Dermis blood vessel endothelial cell (primary cell): ENCODE data around the gene PRDM15. TPM values are rescaled to one million over a fixed set of nuclear protein-coding genes. Genes with fewer than 3 reads are reported as not detected.

Source experiments
- DNase-seq: peaks from one replicate; pipeline ENCODE4 v3.0.0; 2010
- total RNA-seq: library from RNA; depleted of rRNA; stranded (reverse); fragments of >200 nt; gene quantifications from 2 replicates; pipeline ENCODE4 v1.2.3, GENCODE V29; 2014

The PRDM15 gene
- total RNA-seq, 1 donor from 2014 or later: 7.3 TPM

GRCh38 chr21:41883582-41883981, 4.4 kb upstream of the PRDM15 start:
- DNase-seq: no peak

DNA sequence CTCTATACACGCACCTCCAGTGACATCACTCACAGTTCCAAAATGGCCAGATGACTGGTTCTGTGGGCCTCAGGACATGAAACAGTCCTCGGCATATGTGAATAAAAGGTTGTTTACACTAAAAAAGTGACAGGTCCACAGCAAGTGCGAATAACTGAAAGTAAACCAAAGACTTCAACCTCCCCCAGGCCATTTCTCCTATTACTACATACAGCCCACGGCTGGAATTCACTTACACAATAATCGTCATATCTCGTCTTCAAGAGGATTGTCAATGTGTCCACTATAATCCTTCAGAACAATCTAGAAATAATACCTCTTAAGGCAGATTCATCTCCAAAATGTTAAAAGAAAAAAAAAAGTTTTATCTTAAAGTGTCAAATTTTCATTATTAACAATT, 1.9 kb upstream of the PRDM15 start:
- DNase-seq: no peak

- no peak for DNase-seq
Measured at GRCh38 chr21:41880153-41880552, 1.0 kb upstream of the PRDM15 start.

DNA sequence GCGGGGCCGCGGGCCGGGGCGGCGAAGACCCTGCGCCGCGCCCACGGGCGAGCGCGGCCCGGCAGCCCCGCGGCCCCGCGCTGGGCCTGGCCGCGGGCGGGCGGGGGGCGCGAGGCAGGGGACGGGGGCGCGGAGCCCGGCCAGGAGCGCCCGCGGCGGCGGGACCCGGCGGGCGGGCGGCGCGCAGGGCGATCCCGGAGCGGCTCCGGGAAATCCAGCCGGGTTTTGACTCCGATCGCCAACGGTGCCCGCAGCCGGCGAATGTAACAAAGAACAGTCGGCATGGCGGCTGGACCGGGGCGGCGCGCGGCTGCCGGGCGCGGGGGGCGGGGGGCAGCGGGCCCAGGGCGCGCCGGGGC, 334 bp downstream of the PRDM15 start:
- peak; percentile 86 for DNase-seq

- peak; percentile 56 for DNase-seq
Measured at GRCh38 chr21:41877901-41878830, 978 bp downstream of the PRDM15 start.

GRCh38 chr21:41876928-41877652, 2.1 kb downstream of the PRDM15 start:
- no peak for DNase-seq

DNA sequence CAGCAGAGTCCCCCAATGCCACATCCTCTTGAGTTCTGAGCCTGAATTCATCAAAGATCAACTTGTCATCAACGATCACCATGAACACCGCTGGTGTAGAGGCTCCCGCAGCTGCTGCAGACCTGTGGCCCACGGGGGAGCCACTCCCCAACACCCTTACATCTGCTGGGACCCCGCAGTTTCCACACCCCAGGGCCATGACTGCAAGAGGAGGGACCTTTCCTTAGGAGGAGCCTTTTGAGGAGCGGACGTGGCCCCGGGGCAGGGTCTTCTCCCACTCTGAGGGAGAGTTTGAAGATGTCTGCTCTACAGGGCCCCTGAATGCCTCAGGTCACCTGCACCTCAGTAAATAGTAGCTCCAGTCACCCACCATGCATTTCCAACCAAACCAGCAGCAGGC, 2.7 kb downstream of the PRDM15 start:
- no peak for DNase-seq

DNA sequence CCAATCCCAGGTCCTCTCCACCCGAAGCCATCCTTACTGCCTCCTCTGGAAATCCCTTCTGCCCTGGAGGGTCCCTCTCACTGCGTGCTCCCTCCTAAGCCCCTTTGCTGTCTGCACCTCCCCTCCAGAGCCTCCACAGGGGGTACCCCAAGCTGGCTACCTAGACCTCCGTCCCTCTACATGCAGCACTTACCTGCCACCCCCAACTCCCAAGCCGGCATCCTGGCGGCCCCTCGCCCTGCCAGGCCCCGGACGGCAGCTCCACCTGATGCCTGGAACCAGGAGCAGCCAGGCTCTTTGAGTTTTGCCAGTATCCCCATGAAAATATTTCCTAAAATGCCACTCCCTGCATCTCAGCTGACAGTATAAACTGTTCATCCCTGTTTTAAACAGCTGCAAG, 4.1 kb downstream of the PRDM15 start:
- DNase-seq: no peak

DNA sequence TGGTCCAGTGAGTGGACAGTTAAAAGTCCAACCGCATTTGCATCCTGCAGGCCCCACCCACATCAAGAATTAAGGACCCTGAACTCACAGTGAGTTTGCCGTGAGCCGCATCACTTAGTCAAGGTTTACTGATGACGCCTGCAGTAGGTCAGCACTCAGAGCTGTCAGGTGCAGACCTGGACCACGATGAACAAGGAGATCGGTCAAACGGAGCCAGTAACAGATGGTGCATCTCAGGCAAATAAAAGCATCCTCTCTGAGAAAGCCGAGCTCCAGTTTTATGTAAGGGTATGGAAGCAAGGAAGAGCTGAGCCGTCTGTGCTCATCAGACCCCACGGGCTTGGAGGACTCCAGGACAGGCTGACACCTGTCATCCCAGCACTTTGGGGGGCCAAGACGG, 4.5 kb downstream of the PRDM15 start:
- DNase-seq: no peak

- no peak for DNase-seq
Measured at GRCh38 chr21:41873426-41873825, 5.7 kb downstream of the PRDM15 start.

GRCh38 chr21:41873005-41873404, 6.1 kb downstream of the PRDM15 start:
- no peak for DNase-seq

DNA sequence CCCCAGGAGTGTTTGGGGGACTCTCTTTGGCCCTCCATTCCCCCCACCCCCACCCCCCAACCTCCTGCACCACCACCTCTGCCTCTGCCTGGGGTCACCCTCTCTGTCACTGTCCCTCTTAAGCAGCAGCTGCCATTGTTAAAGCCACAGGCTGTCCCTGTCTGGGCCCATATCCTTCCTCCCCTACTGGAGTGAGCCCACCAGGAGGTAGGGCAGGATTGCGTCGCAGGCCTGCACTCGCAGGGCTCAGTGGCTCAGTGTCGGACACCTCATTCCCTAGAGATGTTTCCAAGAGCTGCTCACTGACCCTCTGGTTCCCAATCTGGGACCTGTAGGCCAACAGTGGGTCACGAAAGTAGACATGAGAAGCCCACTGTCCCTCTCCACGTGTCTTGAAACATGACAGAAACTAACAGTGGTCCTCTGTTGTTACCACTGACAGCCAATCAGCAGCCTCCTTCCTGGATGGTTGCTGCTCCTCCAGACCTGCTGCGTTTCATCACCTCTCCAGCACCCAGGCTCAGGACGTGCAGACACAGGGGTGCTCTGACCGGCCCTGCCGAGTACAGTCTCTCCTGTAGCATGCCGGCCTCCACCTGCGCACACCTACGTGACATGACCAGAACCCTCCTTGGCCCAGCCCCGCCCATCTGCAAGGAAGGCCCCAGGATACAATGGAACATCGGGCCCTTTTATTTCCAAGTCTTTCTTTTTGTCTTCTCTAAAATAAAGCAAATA, 7.7 kb downstream of the PRDM15 start:
- no peak for DNase-seq

DNA sequence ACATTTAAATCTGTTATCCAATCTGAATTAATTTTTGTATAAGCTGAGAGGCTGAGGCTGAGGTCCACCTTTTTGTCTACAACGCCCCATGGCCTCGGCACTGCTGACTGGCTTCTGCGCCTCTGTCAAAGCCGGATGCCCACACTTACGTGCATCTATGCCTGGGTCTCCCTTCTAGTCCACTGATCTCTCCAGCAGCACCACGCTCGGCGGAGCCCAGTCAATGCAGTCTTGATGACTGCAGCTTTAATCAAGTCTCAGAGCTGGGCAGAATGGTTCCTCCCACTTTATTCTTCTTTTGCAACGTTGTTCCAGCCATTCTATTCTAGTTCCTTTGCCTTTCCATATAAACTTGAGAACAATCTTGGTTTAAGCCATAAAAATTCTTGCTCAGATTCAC, 9.4 kb downstream of the PRDM15 start:
- DNase-seq: no peak

GRCh38 chr21:41868062-41868710, 11.0 kb downstream of the PRDM15 start:
- no peak for DNase-seq

DNA sequence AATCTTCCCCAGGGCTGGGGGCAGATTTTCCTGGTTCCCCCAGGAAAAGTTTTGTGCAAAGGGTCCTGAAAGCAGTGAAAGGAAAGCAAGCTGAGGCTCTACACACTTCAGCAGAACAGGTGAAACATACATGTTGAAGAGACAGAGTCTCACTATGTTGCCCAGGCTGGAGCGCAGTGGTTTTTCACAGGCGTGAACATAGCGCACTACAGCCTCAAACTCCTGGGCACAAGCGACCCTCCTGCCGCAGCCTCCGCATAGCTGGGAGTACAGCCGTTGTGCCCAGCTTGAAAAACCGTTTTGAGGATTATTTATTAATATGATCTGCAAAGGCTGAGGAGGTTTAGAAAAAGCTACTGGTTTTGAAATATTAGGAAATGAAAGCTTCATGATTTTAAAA, 11.8 kb downstream of the PRDM15 start:
- DNase-seq: no peak

GRCh38 chr21:41866274-41866809, 12.8 kb downstream of the PRDM15 start:
- no peak for DNase-seq

DNA sequence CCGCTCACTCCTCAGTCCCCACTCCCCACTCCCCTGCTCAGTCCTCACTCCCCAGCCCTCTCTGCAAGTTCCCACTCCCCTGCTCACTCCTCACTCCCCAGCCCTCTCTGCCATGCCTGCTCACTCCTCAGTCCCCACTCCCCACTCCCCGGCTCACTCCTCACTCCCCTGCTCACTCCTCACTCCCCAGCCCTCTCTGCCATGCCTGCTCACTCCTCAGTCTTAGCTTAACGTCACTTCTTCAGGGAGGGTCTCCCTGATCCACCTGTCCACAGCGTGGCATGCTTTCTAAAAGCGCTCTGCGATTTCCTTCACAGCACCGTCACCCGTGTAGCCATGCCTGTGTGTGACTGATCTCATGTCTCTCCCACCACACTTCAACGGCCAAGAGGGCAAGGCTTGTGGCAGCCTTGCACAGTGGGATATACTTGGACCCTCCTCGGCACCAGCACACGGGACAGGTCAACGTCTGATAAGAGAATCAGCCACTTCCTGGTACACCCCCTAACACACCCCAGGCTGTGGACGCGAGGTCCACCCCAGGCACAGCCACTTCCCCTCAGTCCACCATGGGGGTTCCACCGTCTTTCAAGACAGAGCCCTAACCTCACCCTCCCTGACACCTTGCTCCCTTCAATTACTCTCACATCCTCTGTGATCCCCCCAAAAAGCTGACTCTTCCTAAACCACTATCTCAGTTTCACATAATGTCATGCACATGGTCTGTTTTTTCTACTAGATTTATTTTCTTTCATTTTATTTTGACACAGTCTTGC, 14.0 kb downstream of the PRDM15 start:
- no peak for DNase-seq

GRCh38 chr21:41864311-41865001, 14.7 kb downstream of the PRDM15 start:
- no peak for DNase-seq

DNA sequence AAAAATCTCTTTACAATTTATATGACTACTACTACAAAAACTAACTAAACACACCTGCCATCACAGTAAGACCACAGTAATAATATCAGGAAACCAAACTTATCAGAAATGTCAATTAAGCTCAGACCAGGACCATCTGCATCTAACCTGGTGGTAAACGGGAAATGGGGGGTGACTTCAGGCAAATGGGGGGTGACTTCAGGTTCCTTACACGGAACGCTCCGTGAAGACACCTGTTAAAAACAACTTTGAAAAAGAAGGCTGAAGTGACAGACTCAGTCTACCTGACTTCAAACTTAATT, 15.8 kb downstream of the PRDM15 start:
- no peak for DNase-seq

- no peak for DNase-seq
Measured at GRCh38 chr21:41861987-41862386, 17.2 kb downstream of the PRDM15 start.

GRCh38 chr21:41861255-41861654, 17.9 kb downstream of the PRDM15 start:
- DNase-seq: no peak
